Choroid plexus epithelial cell (primary cell): ENCODE results near the gene MSN.

Experiments
- DNase-seq: peaks from one replicate; pipeline ENCODE4 v3.0.0-alpha.2; 2010; ENCODE audit warnings: low read depth
- H3K4me3 ChIP-seq: 2 replicates; pipeline ENCODE4 v1.5.1; 2011; ENCODE audit warnings: low read depth, mild to moderate bottlenecking, control low read depth, low read length, moderate library complexity
- TF ChIP-seq, protein P1 (sequence below): conservative IDR thresholded peaks from 2 replicates; pipeline ENCODE4 v1.5.1; 2011; ENCODE audit warnings: low read depth, mild to moderate bottlenecking, control low read depth, inconsistent platforms, low read length, moderate library complexity

Gene MSN

DNA sequence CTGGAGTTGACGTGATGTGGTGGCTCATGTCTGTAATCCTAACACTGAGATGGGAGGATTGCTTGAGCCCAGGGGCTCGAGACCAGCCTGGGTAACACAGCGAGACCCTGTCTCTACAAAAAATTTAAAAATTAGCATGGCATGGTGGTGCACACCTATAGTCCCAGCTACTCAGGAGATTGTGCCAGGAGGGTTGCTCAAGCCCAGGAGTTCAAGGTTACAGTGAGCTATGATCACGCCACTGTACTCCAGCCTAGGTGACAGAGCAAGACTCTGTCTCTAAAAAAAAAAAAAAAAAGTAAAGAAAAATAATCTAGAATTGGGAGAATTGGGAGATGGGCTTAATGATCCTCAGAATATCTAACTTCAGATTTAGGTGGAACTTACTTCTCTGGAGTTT, 51.1 kb downstream of the MSN start:
- TF ChIP-seq, protein P1, sequence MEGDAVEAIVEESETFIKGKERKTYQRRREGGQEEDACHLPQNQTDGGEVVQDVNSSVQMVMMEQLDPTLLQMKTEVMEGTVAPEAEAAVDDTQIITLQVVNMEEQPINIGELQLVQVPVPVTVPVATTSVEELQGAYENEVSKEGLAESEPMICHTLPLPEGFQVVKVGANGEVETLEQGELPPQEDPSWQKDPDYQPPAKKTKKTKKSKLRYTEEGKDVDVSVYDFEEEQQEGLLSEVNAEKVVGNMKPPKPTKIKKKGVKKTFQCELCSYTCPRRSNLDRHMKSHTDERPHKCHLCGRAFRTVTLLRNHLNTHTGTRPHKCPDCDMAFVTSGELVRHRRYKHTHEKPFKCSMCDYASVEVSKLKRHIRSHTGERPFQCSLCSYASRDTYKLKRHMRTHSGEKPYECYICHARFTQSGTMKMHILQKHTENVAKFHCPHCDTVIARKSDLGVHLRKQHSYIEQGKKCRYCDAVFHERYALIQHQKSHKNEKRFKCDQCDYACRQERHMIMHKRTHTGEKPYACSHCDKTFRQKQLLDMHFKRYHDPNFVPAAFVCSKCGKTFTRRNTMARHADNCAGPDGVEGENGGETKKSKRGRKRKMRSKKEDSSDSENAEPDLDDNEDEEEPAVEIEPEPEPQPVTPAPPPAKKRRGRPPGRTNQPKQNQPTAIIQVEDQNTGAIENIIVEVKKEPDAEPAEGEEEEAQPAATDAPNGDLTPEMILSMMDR: no peak
- H3K4me3 ChIP-seq: no peak overlapping the region
- DNase-seq: no peak

DNA sequence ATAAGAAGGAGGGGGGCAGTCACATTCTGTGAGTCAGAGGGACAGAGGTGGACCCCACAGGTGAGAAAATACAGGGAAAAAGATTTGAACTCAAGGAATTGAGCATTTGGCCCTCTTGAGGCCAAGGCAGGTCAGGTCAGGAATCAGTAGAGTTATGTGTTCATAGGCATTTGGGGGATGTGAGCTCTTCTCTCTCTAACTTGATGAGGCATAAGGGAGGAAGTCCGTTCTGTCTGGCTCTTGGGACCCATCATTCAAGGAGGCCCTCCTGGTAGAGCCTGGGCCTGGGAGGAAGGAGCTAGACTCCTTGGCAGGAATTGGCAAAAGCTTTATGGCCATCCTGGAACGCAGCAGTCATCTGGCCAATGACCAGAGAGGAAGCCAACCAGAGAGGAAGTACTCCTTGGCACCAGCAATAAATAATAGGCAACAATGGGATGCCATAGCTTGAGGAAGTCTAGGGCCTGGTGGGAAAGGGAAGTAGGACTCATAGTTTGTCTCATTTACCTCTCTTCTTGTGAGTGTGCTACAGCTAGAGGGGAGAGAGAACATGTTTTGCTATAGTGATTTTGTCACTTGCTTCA, 53.0 kb downstream of the MSN start:
- TF ChIP-seq, protein P1: no peak
- no peak for DNase-seq
- no peak overlapping the region for H3K4me3 ChIP-seq

DNA sequence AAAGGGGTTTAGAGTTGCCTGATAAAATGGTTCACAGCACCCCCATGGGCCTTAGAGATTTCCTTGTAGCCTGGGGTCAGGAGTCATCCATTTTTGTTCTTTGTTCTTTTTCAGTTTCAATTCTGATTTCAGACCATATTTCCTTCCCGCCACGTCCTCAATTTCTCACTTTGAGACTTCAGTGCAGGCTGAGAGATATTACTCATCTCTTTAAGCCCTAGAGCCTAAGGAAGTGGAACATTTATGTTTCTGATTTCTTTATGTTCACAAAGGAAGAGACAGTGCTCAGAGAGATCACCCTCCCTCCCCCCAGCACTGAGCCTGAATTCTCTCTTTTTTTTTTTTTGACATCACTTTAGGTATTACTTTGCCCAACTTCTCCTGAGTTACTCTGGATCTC, 56.3 kb downstream of the MSN start:
- peak; percentile 42 for DNase-seq
- TF ChIP-seq, protein P1: no peak
- no peak overlapping the region for H3K4me3 ChIP-seq

DNA sequence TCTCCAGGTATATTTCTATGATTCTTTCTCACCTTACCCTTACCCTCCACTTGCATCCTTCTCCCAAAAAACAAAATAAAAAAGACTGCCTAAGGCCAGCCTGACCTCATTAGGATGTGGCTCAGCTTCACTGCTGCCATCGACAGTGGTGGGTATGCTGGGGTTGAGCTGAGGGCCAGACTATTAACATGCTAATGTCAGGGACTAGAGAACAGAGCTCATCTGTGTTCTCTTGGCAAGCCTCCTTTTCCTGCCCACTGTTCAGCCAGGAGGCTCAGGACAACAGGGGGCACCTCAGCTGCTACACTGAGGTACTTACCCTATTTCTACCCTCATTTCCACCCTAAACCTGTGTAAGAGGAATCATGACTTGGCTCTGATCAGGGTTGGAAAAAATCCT, 59.3 kb downstream of the MSN start:
- TF ChIP-seq, protein P1: no peak
- no peak for DNase-seq
- no peak overlapping the region for H3K4me3 ChIP-seq

DNA sequence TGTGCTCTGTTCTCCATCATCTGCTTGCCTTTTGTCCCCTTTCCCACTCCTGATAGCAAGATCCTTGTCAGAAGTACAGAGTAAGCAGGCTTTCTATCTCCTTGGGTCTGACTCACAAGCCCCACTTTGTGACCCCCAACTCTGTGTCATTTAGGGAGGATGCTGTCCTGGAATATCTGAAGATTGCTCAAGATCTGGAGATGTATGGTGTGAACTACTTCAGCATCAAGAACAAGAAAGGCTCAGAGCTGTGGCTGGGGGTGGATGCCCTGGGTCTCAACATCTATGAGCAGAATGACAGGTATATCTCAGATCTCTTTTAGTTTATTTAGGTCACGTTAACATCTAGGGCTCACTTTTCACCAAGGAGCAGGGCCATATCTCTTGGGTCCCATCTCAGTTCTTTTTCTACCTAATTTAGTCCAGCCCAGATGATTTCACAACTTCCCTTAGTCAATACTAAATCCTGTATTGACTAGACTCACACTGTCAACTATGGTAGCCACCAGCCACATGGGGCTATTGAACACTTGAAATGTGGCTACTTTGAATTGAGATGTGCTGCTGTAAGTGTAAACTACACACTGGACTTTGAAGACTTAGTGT, 64.3 kb downstream of the MSN start:
- DNase-seq: no peak
- TF ChIP-seq, protein P1: no peak
- no peak overlapping the region for H3K4me3 ChIP-seq

DNA sequence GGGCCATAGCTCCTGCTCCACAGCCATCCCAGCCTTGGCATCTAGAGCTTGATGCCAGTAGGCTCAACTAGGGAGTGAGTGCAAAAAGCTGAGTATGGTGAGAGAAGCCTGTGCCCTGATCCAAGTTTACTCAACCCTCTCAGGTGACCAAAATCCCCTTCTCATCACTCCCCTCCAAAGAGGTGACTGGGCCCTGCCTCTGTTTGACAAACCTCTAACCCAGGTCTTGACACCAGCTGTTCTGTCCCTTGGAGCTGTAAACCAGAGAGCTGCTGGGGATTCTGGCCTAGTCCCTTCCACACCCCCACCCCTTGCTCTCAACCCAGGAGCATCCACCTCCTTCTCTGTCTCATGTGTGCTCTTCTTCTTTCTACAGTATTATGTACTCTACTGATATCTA, 73.5 kb downstream of the MSN start:
- no peak overlapping the region for H3K4me3 ChIP-seq
- TF ChIP-seq, protein P1: no peak
- no peak for DNase-seq

DNA sequence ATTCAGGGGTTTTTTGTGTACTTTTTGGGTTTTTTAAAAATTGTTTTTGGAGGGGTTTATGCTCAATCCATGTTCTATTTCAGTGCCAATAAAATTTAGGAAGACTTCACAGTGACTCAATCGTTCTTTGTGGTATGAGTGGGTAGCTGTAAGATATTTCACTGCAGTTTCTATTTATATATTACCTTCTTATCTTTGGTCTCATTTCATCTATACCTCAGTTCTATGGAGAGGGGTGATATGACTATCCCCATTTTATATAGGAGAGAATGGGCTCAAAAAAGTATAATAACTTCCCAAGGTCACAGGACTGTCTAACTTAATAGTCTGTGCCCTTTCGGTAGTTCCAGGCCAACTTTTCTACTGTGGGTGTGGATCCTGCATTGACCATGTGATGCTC, 74.4 kb downstream of the MSN start:
- TF ChIP-seq, protein P1: no peak
- DNase-seq: no peak
- H3K4me3 ChIP-seq: no peak overlapping the region
